CD4-positive, alpha-beta T cell treated with Interleukin-4 for 4 hours (primary cell): ENCODE measurements around the gene SFRP5.
A peak's percentile ranks its signal among the peaks of the same experiment; 100 is the strongest.

ENCODE experiments used
- DNase-seq: peaks from one replicate; pipeline ENCODE4 v3.0.0-alpha.2; 2020

SFRP5 gene

GRCh38 chr10:97763947-97764346 is 7.9 kb downstream of the SFRP5 start:
- no peak for DNase-seq

- no peak for DNase-seq
Measured at GRCh38 chr10:97763411-97763810, 8.4 kb downstream of the SFRP5 start.

- DNase-seq: no peak
Measured at GRCh38 chr10:97762816-97763215, 9.0 kb downstream of the SFRP5 start.

- no peak for DNase-seq
Measured at GRCh38 chr10:97762056-97762455, 9.7 kb downstream of the SFRP5 start.

- DNase-seq: no peak
Measured at GRCh38 chr10:97761331-97761865, 10.4 kb downstream of the SFRP5 start.

GRCh38 chr10:97760461-97761257 is 11.1 kb downstream of the SFRP5 start:
- no peak for DNase-seq

GRCh38 chr10:97759946-97760345 is 11.9 kb downstream of the SFRP5 start:
- no peak for DNase-seq

- peak; percentile 29 for DNase-seq
Measured at GRCh38 chr10:97759158-97759887, 12.5 kb downstream of the SFRP5 start.

GRCh38 chr10:97757471-97757870 is 14.3 kb downstream of the SFRP5 start:
- no peak for DNase-seq

- no peak for DNase-seq
Measured at GRCh38 chr10:97755718-97756117, 16.1 kb downstream of the SFRP5 start.

GRCh38 chr10:97754726-97755125 is 17.1 kb downstream of the SFRP5 start:
- no peak for DNase-seq

- no peak for DNase-seq
Measured at GRCh38 chr10:97752956-97753355, 18.8 kb downstream of the SFRP5 start.

GRCh38 chr10:97748116-97748515 is 23.7 kb downstream of the SFRP5 start:
- DNase-seq: no peak

- no peak for DNase-seq
Measured at GRCh38 chr10:97747573-97747972, 24.2 kb downstream of the SFRP5 start.

GRCh38 chr10:97744405-97745035 is 27.3 kb downstream of the SFRP5 start:
- no peak for DNase-seq

- DNase-seq: no peak
Measured at GRCh38 chr10:97743169-97743943, 28.4 kb downstream of the SFRP5 start.

- no peak for DNase-seq
Measured at GRCh38 chr10:97740613-97741012, 31.2 kb downstream of the SFRP5 start.

GRCh38 chr10:97738616-97739015 is 33.2 kb downstream of the SFRP5 start:
- no peak for DNase-seq

GRCh38 chr10:97737770-97738265 is 34.0 kb downstream of the SFRP5 start:
- DNase-seq: no peak

- DNase-seq: peak; percentile 92
Measured at GRCh38 chr10:97736902-97737769, 34.7 kb downstream of the SFRP5 start, which contains the start of gene ZFYVE27. ZFYVE27 (plus strand) TSS chr10:97737128; CDS start chr10:97738478, 1,350 bp downstream.

GRCh38 chr10:97736403-97736901 is 35.3 kb downstream of the SFRP5 start:
- no peak for DNase-seq
